Stimulated activated CD4-positive, alpha-beta T cell treated with anti-CD3 and anti-CD28 coated beads, Interleukin-2, amount 100 ng/mL, for 4 hours (primary cell): Measurements from ENCODE around the gene CKB.
"Not testable (repeated sequence)": the region's sequence is repeated elsewhere in the genome, so short reads cannot be mapped to it uniquely, and the experiment has no call there.

Experiments
- DNase-seq: peaks from one replicate; pipeline ENCODE4 v3.0.0-alpha.2; 2020; ENCODE audit warnings: low read depth

The CKB gene

DNA sequence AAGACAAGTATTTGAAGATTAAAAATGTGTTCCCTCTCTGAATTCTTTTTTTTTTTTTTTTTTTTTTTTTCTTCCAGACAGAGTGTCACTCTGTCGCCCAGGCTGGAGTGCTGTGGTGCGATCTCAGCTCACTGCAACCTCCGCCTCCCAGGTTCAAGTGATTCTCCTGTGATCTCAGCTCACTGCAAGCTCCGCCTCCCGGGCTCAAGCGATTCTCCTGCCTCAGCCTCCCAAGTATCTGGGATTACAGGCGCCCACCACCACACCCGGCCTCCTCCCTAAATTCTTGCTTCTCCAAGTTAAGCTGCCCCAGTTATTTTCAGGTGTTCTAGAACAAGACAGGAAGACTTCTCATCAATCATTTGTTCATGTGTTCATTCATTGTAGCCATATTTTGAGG is 10.4 kb downstream of the CKB start:
- DNase-seq = not testable (repeated sequence)

DNA sequence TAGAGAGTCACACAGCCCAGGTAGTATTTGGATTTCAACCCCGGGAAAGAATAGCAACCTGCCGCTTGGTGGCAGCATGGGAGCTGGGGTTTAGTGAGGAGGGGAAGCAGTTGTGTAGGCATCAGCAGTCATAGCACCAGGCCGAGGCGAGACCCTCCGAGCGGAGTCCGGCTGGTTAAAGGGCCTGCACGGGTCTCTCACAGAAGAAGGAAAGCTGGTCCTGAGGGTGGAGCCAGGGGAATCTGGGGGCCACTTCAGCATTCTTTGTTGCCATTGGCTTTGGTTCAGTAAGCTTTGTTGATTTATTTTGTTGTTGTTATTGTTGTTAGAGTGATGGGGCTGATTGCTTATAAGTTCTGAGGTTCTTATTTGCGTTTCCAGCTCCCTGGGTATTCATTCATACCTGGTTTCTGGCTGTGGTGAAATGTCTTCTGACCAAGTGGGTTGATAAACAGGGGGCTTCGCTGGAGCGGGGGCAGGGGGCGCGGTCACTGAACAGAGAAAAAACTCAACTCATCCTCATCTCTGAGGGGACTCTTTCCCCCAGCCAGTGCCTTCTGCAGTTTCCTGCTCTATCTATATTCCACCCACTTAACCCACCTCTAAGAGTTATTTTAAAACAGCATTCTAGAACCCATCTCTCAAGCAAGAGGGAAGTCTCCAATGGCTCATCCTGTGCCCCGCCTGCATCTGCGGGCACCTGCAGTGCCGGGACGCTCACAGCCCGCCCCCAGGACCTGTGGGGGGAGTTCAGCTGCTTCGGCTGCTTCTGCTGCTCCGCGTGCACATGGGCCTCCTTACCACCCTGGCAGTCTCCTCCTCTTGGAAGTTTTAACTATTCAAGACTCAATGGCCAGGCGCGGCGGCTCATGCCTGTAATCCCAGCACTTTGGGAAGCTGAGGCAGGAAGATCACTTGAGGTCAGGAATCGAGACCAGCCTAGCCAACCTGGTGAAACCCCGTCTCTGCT is 11.6 kb downstream of the CKB start:
- no peak for DNase-seq

DNA sequence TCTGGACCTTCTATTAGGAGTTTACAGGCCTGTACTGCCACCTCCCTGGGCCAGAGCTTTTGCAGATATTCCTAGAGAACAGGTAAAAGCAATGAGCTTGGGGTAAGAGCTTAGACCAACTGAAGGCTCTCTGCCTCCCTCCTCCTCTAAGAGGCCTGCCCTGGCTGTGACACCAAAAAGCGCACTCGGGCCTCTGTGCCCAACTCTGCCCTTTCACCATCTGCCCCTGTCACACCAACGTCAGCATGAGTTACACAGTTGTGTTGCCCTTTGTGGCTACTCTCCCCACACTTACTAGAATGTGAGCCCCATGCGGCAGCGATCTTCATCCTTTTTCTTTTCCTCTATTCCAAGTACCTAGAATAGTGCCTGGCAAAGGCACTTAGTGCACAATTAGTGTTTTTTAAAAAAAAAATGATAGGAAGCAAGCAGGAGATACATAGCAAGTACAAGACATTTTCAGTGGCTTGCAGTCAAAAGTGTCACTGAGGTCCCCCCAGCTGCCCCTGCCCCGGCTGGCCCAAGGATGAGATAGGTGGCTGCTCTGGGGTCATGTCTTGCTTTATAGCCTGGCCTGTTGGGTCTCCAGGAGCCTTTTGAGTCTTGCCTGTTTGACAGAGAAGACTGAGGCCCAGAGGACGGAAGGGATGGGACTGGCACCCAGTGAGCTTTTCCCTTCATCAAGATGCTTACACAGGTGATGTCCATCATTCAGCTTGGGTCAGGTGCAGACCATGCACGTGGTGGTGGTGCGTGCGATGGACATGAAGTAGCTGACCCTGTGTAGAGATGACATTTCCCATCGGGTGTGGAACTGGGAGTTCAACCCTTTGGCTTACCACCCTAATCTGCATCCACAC is 12.5 kb downstream of the CKB start:
- no peak for DNase-seq

DNA sequence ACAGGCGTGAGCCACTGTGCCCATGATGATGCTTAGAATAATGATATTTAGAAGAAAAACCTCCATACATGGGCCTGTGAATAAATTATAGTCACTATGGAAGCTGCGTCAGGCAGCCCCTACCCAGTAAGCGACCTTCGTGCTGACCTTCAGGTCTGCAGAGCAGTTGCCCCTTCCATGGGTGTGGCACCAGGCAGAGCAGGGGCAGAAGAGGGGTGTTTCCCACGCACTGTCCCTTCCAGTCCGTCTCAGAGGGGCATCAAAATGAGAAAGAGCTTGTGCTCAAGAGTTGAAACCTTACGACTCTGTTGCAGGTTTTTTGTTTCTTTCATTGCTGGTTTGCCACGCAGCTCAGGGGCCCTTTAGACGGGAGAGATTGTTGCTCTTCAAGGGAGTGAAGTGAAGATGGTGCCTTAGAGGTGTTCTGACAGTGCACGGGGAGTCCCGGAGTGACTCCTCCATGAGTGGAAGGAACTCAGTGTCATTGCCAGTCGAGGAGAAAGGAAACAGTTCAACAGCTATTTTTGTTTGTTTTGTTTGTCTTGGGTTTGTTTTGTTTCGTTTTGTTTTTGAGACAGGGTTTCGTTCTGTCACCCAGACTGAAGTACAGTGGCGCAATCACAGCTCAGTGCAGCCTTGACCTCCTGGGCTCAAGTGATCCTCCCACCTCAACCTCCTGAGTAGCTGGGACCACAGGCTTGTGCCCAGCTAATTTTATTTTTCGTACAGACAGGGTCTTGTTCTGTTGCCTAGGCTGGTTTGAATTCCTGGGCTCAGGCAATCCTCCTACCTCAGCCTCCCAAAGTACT is 13.9 kb downstream of the CKB start:
- DNase-seq = no peak

DNA sequence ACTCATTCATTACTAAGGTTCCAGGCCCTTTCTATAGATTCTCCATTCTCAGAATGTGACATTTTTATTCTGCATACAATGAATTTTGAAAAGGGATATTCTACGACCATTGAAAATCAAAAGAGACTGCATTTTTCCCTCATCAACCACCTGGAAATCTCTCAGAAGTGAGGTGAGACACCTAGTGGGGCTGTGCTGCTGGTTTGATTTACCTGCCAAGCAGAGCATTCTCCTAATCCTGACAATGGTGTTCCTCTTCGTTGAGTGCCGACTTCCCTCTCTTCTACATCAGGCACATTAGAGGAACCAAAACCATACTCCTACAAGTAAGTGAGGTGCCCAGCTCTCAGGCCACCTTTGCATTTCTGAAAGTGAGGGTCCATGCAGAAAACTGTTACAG is 14.9 kb downstream of the CKB start:
- DNase-seq = no peak

DNA sequence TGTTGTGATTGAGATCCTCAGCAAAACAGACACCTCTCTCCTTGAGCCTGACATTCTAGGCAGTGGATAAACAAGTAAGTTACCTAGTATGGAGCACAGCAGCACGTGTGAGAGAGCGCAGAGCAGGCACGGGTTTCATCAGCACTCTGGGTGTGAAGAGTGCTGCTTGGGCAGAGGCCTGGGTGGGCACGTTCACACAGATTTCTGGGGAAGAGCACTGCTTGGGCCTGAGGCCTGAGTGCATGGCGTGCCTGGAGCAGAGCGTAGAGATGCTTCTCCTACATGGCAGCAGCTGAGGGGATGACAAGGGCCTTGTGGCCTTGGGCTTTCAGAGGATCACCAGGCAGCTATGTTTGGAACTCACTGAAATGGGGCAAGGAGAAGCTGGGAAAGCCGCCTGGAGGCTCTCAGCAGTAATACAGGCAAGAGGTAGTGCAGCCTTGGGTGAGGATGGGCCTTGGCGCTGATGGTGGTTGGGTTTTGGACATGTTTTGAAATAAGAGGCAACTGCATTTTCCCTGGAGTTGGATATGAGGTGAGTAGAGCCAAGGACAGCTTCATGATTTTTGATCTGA is 17.6 kb downstream of the CKB start:
- DNase-seq = no peak

DNA sequence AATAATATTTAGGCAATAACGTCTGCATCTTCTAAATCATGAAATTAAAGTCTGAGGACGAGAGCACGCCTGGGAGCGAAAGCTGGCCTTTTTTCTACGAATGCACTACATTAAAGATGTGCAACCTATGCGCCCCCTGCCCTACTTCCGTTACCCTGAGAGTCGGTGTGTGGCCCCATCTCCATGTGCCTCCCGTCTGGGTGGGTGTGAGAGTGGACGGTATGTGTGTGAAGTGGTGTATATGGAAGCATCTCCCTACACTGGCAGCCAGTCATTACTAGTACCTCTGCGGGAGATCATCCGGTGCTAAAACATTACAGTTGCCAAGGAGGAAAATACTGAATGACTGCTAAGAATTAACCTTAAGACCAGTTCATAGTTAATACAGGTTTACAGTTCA is 19.3 kb downstream of the CKB start:
- no peak for DNase-seq

DNA sequence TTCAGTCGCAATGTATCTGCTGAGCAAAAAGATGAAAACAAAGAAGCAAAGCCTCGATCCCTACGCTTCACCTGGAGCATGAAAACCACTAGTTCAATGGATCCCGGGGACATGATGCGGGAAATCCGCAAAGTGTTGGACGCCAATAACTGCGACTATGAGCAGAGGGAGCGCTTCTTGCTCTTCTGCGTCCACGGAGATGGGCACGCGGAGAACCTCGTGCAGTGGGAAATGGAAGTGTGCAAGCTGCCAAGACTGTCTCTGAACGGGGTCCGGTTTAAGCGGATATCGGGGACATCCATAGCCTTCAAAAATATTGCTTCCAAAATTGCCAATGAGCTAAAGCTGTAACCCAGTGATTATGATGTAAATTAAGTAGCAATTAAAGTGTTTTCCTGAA is 19.8 kb downstream of the CKB start:
- DNase-seq = no peak

DNA sequence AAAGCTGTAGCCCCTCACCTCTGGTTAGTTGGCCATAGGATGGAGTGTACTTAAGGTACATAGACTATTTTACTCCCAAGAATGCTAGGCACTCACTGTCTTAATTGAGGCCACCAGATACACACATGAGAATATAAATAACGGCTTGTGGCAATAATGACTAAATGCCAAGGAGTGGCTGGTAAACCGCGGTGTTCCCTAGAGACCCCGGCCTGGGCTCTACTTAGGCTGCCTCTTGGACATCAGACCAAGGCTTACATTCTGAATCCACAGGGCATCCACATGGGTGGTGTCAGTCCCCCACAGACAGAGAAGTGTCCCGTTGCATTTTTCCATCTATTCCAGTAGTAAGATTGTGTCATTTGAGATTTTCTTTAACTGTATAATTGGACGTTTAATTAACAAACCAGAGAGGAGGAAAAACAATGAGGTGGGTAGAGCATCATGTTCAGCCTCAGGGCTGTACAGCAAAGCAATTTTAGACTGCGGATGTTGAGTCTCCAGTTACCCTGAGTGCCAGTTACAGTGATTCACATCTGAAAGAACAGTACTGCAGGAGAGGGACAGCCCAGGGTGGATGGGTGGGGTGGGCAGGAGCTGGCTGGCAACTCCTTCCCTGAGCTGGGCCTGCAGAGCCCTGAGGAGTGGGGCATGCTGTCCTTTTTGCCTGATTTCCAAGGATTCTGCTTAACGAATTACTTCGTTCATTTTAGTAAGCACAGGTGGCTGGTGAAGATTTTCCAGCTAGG is 20.5 kb downstream of the CKB start:
- no peak for DNase-seq

DNA sequence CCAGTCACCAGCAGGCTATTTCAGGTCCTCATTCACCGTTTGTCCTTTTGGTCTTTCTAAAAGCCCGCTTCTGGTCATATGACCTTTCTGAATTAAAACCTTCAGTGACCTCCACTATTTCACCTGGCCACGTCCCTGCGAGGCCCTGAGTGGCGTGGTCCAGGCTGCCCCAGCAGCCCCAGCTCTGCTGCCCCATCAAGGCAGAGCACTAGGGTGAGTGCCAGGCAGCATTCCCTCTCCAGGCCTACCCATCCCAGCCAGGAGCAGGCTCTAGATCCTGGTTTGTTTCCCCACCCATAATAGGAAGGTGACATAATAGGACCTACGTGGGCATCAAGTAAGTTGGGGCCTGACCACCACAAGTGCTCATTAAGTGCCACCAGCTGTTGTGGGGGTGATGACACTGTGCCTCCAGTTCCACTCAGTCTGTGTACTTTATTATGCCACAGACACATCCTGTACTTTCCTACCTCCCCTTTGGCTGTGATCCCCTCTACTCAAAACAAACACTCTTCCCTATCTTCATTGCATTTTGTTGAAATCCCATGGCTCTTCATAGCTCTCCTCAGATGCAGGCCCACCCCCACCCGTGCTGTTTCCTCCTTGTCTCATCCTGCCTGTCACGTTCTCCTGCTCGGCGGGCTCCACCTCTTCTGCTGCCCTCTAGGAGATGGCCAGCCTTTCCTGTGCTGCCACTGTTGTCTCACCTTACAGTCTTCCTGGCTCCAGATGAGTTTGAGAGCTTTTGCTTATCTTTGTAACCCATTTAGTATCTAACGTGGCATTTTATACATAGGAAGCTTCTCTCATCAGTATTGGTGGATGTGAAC is 21.4 kb downstream of the CKB start:
- DNase-seq = no peak

DNA sequence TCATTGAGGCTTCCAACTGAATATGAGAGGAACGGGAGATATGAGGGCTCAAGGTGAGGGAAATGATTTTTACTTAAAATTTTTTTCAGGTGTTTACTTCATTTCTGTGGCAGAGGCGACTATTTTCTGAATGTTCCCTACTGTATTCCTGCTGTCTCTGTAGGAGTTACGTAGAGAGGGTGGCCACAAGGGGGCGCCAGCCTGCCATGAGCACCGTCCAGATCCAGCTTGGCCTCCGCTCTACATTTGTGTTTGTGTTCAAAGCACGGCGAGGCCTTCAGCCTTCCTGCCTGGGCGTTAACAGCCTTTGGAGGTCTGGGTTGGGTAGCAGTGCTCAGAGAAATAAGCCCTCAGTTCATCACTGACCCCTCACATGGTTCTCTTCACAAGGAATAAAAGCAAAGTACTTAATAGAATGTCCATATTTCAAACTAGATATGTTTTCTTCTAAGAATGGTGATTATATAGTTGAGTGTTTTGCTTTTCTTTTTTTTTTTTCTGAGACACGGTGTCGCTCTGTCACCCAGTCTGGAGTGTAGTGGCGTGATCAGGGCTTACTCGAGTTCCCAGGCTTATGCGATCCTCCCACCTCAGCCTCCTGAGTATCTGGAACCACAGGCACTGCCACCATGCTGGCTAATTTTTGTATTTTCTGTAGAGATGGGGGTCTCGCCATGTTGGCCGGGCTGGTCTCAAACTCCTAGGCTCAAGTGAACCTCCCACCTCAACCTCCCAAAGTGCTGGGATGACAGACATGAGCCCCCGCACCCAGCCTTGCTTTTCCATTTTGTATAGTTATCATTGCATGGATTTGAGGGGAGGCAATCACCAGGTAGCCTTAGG is 22.3 kb downstream of the CKB start:
- peak; percentile 68 for DNase-seq

DNA sequence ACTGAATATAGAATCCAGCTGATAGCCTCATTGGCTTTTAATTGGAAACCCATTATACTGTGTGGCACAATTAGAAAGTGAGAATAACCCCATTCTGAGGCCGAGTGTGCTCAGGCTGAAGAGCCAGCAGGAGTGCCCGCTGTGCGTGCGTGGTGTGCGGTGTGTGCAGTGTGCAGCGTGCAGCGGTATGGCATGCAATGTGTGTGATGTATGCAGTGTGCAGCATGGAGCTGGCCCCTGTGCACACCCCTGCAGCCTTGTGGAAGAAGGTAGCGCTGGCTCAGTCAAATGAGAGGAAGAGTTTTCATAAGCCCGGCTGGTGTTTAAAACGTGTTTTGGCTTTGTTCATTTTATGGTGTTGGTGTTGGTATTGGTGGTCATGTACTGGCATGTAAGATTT is 22.9 kb downstream of the CKB start:
- DNase-seq = no peak

DNA sequence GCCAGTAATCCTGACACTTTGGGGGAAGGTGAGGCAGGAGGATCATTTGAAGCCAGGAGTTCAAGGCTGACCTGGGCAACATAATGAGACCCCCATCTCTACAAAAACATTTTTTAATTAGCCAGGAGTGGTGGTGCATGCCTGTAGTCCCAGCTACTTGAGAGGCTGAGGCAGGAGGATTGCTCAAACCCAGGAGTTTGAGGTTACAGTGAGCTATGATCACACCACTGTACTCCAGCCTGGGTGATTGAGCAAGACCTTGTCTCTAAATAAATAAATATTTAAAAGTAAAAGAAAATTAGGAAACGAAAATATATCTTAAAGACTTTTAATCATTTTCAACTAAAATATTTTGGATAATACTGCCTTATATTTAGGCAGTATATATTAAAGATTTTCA is 25.9 kb downstream of the CKB start:
- no peak for DNase-seq

DNA sequence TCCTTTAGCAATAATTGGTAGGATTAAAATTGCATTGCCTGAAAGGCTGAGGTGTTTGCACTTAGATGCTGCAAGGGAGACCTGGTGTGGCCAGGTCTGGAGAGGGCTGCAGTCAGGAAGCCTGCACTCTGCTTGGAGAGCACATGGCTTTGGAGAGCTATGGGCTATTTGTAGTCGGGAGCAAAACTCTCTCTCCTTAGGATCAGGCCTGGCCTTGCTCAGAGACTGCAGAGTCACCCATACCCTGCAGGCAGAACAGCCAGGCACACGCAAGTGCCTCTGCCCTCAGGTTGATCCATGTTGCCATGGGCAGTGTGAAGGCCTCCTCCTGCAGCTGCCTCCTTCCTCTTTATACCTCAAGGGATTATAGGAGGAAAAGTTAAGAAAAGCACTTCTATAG is 26.8 kb downstream of the CKB start:
- no peak for DNase-seq

DNA sequence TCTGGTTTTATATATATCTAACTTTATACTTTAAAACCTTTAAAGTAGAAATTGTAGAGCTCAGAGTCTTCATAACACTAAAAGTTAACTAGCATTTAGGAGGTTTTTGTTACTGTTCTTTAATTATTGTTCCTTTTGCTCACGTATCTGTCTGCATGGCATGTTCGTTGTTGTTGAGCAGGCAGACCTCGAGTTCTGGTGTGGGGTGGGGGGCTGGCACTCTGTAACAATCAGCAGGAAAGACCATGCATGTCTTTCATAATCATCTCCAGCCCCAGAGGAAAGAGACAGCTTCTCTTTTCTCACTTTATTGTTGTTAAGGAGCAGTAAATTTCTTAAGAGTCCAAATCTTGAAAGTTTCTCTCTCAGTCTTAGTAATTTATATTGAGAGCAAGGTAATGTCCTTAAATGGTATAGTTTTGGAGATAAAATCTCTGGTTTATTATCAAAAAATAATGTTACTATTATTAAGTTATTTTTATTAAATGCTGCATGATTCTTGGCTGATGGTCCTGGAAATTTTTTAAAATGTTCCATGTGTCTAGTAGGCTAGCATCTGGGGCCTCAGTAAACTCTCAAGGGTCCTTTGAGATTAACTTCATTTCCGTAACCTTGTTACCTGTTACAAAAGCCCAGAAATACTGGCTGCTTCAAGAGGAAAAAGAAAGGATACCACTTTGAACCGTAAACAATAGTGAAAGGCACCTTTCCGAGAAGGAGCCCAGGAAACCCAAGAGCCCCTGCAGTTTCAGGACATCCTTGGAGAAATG is 30.3 kb downstream of the CKB start:
- no peak for DNase-seq

DNA sequence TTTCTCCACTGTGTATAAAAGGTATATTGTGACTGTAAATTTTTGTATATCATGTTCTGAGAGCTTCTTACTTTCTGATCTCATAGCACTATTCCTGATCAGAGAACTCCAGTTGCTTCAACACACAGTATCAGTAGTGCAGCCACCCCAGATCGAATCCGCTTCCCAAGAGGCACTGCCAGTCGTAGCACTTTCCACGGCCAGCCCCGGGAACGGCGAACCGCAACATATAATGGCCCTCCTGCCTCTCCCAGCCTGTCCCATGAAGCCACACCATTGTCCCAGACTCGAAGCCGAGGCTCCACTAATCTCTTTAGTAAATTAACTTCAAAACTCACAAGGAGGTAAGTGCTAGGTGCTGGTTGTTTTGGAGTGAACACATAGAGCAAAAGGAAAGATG is 30.9 kb downstream of the CKB start:
- no peak for DNase-seq

DNA sequence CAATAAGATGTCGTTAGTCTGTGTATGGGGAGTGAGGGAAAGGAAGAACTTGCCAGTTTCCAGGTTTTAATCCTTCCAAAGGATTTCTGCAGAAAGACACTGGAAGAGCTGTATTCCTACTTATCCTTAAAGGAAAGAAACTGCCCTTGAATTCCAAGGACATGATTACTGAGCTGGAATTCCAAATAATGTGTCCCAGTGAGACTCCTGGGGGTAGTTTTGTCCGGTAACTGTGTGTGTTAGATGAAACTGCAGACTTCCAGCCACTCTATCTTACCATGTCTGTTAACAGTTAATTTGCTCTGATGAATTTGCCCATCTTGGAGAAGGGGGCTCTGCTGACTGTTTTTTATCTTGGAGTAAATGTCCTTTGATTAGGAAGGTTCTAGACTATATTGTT is 33.0 kb downstream of the CKB start:
- no peak for DNase-seq

DNA sequence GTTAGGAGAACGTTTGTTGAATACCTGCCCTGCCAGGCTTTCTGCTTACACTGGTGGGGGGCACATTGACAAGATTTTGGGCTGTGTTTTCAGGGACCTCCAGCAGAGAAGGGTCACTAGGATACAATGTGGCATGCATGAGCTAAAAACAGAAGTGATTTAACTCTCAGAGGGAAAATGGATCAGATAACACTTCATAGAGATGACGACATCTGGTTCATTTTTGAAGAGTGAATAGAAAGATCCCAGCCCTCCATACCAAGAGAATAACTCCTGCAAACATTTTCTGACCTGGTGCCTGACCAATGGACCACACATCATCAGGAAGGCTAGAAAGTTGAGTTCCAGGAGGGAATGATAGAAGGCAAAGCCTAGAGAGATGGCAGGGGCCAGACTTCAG is 33.7 kb downstream of the CKB start:
- DNase-seq = no peak

DNA sequence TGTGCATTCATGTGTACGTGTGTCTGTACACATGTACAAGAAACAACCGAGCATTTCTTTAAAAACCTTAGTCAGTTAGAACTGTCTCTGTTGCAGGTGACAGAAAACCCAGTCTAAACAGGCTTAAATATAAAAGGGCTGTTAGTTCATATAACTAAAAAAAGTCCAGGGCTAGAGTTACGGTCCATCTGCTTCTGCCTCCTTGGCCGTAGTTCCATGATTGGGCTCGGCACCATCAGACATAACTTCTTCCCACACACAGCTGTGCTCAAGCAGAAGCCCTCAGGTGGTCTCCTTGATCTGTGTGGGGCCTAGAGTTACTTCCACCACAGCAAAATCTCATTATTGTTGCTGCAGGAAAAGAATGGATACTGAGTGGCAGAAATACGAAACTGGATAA is 34.6 kb downstream of the CKB start:
- no peak for DNase-seq
